Neural progenitor cell (in vitro differentiated cells): ENCODE measurements around the gene MED1. TPM values are rescaled to one million over a fixed set of nuclear protein-coding genes. Genes with fewer than 3 reads are reported as not detected.

Experiments
- DNase-seq: peaks from one replicate; pipeline ENCODE4 v3.0.0-alpha.2; 2016; ENCODE audit warnings: low spot score
- H2AFZ ChIP-seq: fragments of 200-600 bp; sonication (generic); replicated peaks from 2 replicates; pipeline ENCODE4 v1.6.1; 2016; ENCODE audit warnings: antibody characterized with exemption
- H3F3A ChIP-seq: fragments of 200-600 bp; sonication (generic); 2 replicates; pipeline ENCODE4 v1.6.1; 2016; ENCODE audit warnings: antibody characterized with exemption, low read depth
- H3K27ac ChIP-seq: fragments of 200-600 bp; sonication (generic); 2 replicates; pipeline ENCODE4 v1.5.1; 2016; ENCODE audit warnings: mild to moderate bottlenecking
- H3K27me3 ChIP-seq: fragments of 200-600 bp; sonication (generic); 2 replicates; pipeline ENCODE4 v1.6.1; 2016; ENCODE audit warnings: mild to moderate bottlenecking, moderate library complexity
- H3K36me3 ChIP-seq: fragments of 200-600 bp; sonication (generic); 2 replicates; pipeline ENCODE4 v1.5.1; 2016
- H3K4me1 ChIP-seq: fragments of 200-600 bp; sonication (generic); 2 replicates; pipeline ENCODE4 v1.6.1; 2016; ENCODE audit warnings: mixed run types
- H3K4me2 ChIP-seq: fragments of 200-600 bp; sonication (generic); 2 replicates; pipeline ENCODE4 v1.6.1; 2016
- H3K4me3 ChIP-seq: fragments of 200-600 bp; sonication (generic); 2 replicates; pipeline ENCODE4 v1.5.1; 2016
- H3K79me2 ChIP-seq: fragments of 200-600 bp; sonication (generic); 2 replicates; pipeline ENCODE4 v1.6.1; 2016; ENCODE audit warnings: low read depth
- H3K9ac ChIP-seq: fragments of 200-600 bp; sonication (generic); 2 replicates; pipeline ENCODE4 v1.6.1; 2016
- H3K9me3 ChIP-seq: fragments of 200-600 bp; sonication (generic); 2 replicates; pipeline ENCODE4 v1.5.1; 2016; ENCODE audit warnings: low read depth
- H4K20me1 ChIP-seq: fragments of 200-600 bp; sonication (generic); 2 replicates; pipeline ENCODE4 v1.6.1; 2016; ENCODE audit warnings: low read depth
- H3K27ac Mint-ChIP-seq: 3 replicates; pipeline ENCODE4 v1.8.0; 2021; ENCODE audit warnings: mixed read lengths
- H3K27me3 Mint-ChIP-seq: 2 replicates; pipeline ENCODE4 v1.8.0; 2022; ENCODE audit warnings: low read depth, mild to moderate bottlenecking, inconsistent platforms, moderate library complexity, mixed read lengths; ENCODE audit not compliant: insufficient read depth
- H3K36me3 Mint-ChIP-seq: 3 replicates; pipeline ENCODE4 v1.8.0; 2021; ENCODE audit warnings: mixed read lengths
- H3K4me1 Mint-ChIP-seq: 3 replicates; pipeline ENCODE4 v1.8.0; 2021; ENCODE audit warnings: mixed read lengths
- H3K4me3 Mint-ChIP-seq: 3 replicates; pipeline ENCODE4 v1.8.0; 2021; ENCODE audit warnings: mild to moderate bottlenecking, moderate library complexity, mixed read lengths
- H3K9me3 Mint-ChIP-seq: 3 replicates; pipeline ENCODE4 v1.8.0; 2020; ENCODE audit warnings: mixed read lengths
- EZH2 ChIP-seq: fragments of 200-600 bp; sonication (generic); IDR thresholded peaks from 2 replicates; pipeline ENCODE4 v1.6.1; 2017; ENCODE audit warnings: antibody characterized with exemption, mild to moderate bottlenecking, moderate library complexity
- EZH2phosphoT487 ChIP-seq: fragments of 200-600 bp; sonication (generic); IDR thresholded peaks from 2 replicates; pipeline ENCODE4 v1.6.1; 2017; ENCODE audit warnings: antibody characterized with exemption
- total RNA-seq: library from RNA; depleted of rRNA; stranded (reverse); fragments of >200 nt; gene quantifications from 2 replicates; pipeline ENCODE4 v1.2.3, GENCODE V29; 2015; ENCODE audit warnings: low replicate concordance
- TF ChIP-seq, protein P1 (sequence below): fragments of 200-600 bp; sonication (generic); IDR thresholded peaks from 2 replicates; pipeline ENCODE4 v1.5.1; 2017; ENCODE audit warnings: antibody characterized with exemption, mild to moderate bottlenecking

The MED1 gene
- total RNA-seq, 1 donor from 2014 or later = 35.6 TPM

GRCh38 chr17:39406951-39407350, 44.1 kb downstream of the MED1 start:
- peaks cover 36% of the 10 kb centered on the region for H3K36me3 Mint-ChIP-seq
- H3K9me3 Mint-ChIP-seq = no peaks in the 10 kb centered on the region
- Histone ChIP-seq H3K27ac (no peak overlapping the region), H3K9me3 (no peaks in the 10 kb centered on the region), H2AFZ (no peak overlapping the region), H3K4me2 (no peak overlapping the region), H3K9ac (no peak overlapping the region), H3K79me2 (no peaks in the 10 kb centered on the region), H3K36me3 (peaks cover 6% of the 10 kb centered on the region), H3F3A (peaks cover 20% of the 10 kb centered on the region), H3K27me3 (no peaks in the 10 kb centered on the region), H4K20me1 (peaks cover 4% of the 10 kb centered on the region), H3K4me1 (no peaks in the 10 kb centered on the region), H3K4me3 (no peak overlapping the region)
- TF ChIP-seq, protein P1, sequence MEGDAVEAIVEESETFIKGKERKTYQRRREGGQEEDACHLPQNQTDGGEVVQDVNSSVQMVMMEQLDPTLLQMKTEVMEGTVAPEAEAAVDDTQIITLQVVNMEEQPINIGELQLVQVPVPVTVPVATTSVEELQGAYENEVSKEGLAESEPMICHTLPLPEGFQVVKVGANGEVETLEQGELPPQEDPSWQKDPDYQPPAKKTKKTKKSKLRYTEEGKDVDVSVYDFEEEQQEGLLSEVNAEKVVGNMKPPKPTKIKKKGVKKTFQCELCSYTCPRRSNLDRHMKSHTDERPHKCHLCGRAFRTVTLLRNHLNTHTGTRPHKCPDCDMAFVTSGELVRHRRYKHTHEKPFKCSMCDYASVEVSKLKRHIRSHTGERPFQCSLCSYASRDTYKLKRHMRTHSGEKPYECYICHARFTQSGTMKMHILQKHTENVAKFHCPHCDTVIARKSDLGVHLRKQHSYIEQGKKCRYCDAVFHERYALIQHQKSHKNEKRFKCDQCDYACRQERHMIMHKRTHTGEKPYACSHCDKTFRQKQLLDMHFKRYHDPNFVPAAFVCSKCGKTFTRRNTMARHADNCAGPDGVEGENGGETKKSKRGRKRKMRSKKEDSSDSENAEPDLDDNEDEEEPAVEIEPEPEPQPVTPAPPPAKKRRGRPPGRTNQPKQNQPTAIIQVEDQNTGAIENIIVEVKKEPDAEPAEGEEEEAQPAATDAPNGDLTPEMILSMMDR = no peak
- TF ChIP-seq EZH2 (no peak), EZH2phosphoT487 (no peak)
- DNase-seq = no peak
- H3K4me1 Mint-ChIP-seq = peaks cover 6% of the 10 kb centered on the region
- peaks cover 8% of the 10 kb centered on the region for H3K27me3 Mint-ChIP-seq
- H3K27ac Mint-ChIP-seq = no peak overlapping the region
- H3K4me3 Mint-ChIP-seq = no peak overlapping the region

GRCh38 chr17:39405436-39405835, 45.6 kb downstream of the MED1 start:
- Mint-ChIP-seq H3K9me3 (no peaks in the 10 kb centered on the region), H3K27me3 (peaks cover 9% of the 10 kb centered on the region), H3K4me1 (peaks cover 7% of the 10 kb centered on the region), H3K4me3 (no peak overlapping the region), H3K27ac (no peak overlapping the region), H3K36me3 (peaks cover 32% of the 10 kb centered on the region)
- Histone ChIP-seq H3F3A (peaks cover 34% of the 10 kb centered on the region), H3K4me2 (no peak overlapping the region), H3K36me3 (peaks cover under 1% of the 10 kb centered on the region), H3K9me3 (no peaks in the 10 kb centered on the region), H4K20me1 (peaks cover 10% of the 10 kb centered on the region), H3K79me2 (peaks cover 7% of the 10 kb centered on the region), H3K27me3 (no peaks in the 10 kb centered on the region), H3K4me1 (no peaks in the 10 kb centered on the region), H3K4me3 (no peak overlapping the region), H3K27ac (no peak overlapping the region), H3K9ac (no peak overlapping the region), H2AFZ (no peak overlapping the region)
- DNase-seq = no peak
- TF ChIP-seq EZH2phosphoT487 (no peak), EZH2 (no peak)
- TF ChIP-seq, protein P1 = no peak

GRCh38 chr17:39404542-39405378, 46.3 kb downstream of the MED1 start:
- Histone ChIP-seq H3K4me3 (no peak overlapping the region), H3K27me3 (no peaks in the 10 kb centered on the region), H3K79me2 (peaks cover 14% of the 10 kb centered on the region), H3K36me3 (no peaks in the 10 kb centered on the region), H4K20me1 (peaks cover 16% of the 10 kb centered on the region), H3K9ac (no peak overlapping the region), H2AFZ (no peak overlapping the region), H3K27ac (no peak overlapping the region), H3K9me3 (no peaks in the 10 kb centered on the region), H3K4me2 (no peak overlapping the region), H3K4me1 (peaks cover 5% of the 10 kb centered on the region), H3F3A (peaks cover 34% of the 10 kb centered on the region)
- peak overlapping the region; percentile 50 for H3K4me3 Mint-ChIP-seq
- H3K27ac Mint-ChIP-seq = no peak overlapping the region
- no peaks in the 10 kb centered on the region for H3K9me3 Mint-ChIP-seq
- peaks cover 13% of the 10 kb centered on the region for H3K4me1 Mint-ChIP-seq
- peaks cover 9% of the 10 kb centered on the region for H3K27me3 Mint-ChIP-seq
- peaks cover 26% of the 10 kb centered on the region for H3K36me3 Mint-ChIP-seq
- TF ChIP-seq EZH2phosphoT487 = no peak
- TF ChIP-seq EZH2 = no peak
- TF ChIP-seq, protein P1 = no peak
- no peak for DNase-seq
